GM10266 (cell line): ENCODE data around the gene NDUFAF3.

ENCODE experiments used
- DNase-seq: peaks from one replicate; pipeline ENCODE4 v3.0.0; 2012; ENCODE audit errors: extremely low spot score
- TF ChIP-seq, protein P1 (sequence below): IDR thresholded peaks from 2 replicates; pipeline ENCODE4 v1.5.1; 2012; ENCODE audit warnings: mild to moderate bottlenecking, low read depth; ENCODE audit not compliant: control insufficient read depth, insufficient read depth; ENCODE audit errors: missing control alignments

The NDUFAF3 gene

DNA sequence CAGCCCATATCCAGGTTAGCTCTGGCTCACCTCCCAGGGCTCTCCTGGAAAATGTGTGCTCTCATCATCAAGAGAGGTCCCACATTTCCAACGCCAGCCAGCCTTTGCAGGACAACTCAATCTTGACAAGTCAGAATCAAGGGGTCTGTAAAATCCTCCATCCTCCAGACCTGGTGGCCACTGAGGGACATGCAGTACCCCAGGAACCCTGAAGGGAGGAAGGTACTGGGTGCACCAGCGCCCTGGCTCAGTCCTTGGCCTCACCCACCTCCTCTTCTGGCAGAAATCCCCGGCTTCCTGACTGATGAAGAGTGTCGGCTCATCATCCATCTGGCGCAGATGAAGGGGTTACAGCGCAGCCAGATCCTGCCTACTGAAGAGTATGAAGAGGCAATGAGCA is 20.8 kb upstream of the NDUFAF3 start:
- TF ChIP-seq, protein P1, sequence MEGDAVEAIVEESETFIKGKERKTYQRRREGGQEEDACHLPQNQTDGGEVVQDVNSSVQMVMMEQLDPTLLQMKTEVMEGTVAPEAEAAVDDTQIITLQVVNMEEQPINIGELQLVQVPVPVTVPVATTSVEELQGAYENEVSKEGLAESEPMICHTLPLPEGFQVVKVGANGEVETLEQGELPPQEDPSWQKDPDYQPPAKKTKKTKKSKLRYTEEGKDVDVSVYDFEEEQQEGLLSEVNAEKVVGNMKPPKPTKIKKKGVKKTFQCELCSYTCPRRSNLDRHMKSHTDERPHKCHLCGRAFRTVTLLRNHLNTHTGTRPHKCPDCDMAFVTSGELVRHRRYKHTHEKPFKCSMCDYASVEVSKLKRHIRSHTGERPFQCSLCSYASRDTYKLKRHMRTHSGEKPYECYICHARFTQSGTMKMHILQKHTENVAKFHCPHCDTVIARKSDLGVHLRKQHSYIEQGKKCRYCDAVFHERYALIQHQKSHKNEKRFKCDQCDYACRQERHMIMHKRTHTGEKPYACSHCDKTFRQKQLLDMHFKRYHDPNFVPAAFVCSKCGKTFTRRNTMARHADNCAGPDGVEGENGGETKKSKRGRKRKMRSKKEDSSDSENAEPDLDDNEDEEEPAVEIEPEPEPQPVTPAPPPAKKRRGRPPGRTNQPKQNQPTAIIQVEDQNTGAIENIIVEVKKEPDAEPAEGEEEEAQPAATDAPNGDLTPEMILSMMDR = no peak

DNA sequence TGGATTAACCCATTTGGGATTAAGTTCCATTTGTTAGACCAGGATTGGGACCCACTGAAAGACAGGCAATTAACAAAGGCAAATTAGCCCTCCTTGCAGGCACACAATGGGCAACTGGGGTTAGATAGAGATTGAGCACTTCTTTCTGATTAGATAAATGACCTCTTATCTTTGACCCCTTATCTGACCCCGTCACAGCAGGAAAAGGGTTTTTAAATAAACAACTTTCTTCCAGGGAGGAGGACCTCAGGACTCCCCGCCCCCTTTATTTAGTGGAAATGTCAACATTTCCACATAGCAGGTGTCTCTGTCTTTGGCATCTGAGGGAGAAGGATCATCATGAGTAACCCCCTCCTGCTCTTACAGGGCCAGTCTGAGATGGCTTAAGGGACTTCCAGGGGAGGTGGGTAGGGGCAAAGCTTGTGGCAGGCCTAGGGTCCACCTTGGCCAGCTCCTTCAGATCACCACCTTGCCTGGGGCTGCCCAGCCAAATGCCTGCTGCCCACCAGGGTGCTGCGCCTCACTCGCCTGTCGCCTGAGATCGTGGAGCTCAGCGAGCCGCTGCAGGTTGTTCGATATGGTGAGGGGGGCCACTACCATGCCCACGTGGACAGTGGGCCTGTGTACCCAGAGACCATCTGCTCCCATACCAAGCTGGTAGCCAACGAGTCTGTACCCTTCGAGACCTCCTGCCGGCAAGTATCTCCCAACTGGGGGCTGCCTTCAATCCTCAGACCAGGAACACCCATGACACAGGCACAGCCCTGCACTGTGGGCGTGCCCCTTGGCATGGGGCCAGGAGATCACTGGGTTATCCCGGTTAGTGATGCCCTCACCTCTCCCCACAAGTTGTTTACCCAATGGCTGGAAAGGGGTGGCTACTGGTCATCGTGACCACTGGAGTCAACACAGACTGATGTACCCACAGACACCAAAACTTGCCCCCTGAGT is 17.3 kb upstream of the NDUFAF3 start:
- DNase-seq = no peak
- TF ChIP-seq, protein P1 = no peak

More for the DNA sequence above, 20.8 kb upstream of the NDUFAF3 start:
- no peak for DNase-seq

DNA sequence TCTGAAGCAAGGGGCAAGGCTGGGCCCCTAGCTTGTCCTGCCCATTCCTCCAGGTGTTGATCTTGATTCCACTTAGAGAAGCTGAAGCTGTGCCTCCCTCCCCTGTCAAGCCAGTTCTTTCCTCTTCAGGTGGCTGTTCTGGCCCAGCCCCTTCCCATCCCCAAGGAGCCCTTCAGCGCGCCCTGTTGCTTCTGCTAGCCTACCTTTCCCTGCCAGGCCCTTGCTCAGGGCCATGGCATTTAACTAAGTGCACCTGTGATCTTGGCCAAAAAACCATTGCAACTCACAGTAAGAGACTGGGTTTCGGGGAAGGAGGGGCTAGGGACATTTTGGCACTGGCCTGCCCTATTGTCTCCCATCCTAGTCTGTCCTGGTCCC is 16.6 kb upstream of the NDUFAF3 start:
- DNase-seq = no peak
- TF ChIP-seq, protein P1 = no peak

DNA sequence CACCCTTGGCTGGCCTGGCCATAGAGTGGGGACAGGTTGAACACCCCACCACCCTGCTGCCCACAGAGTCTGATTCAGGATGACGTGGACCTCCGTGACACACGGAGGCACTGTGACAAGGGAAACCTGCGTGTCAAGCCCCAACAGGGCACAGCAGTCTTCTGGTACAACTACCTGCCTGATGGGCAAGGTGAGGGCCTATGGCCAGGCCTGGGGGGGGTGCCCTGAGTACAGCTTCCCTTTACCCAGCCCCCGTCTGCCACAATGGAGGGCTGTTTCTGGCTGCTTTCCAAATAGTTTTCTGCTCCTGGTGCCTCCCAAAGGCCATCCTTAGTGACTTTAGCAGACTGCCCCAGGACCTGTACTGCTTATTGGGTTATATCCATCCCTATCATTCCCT is 15.9 kb upstream of the NDUFAF3 start:
- DNase-seq = no peak
- TF ChIP-seq, protein P1 = no peak

DNA sequence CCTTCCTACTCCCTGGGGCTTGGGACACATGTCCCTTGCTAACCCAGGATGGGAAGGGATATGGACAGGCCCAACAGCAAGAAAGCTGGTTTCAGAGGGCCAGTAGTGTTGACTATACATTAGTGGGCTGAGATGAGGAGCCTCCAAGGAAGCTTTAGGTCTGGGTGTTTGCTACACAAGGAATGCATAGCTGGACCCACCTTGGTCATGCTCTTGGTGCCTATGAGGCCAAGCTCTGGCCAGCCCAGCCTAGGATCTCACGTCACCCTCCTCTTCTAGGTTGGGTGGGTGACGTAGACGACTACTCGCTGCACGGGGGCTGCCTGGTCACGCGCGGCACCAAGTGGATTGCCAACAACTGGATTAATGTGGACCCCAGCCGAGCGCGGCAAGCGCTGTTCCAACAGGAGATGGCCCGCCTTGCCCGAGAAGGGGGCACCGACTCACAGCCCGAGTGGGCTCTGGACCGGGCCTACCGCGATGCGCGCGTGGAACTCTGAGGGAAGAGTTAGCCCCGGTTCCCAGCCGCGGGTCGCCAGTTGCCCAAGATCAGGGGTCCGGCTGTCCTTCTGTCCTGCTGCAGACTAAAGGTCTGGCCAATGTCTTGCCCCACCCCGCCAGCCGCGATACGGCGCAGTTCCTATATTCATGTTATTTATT is 15.4 kb upstream of the NDUFAF3 start:
- no peak for DNase-seq
- TF ChIP-seq, protein P1 = no peak

DNA sequence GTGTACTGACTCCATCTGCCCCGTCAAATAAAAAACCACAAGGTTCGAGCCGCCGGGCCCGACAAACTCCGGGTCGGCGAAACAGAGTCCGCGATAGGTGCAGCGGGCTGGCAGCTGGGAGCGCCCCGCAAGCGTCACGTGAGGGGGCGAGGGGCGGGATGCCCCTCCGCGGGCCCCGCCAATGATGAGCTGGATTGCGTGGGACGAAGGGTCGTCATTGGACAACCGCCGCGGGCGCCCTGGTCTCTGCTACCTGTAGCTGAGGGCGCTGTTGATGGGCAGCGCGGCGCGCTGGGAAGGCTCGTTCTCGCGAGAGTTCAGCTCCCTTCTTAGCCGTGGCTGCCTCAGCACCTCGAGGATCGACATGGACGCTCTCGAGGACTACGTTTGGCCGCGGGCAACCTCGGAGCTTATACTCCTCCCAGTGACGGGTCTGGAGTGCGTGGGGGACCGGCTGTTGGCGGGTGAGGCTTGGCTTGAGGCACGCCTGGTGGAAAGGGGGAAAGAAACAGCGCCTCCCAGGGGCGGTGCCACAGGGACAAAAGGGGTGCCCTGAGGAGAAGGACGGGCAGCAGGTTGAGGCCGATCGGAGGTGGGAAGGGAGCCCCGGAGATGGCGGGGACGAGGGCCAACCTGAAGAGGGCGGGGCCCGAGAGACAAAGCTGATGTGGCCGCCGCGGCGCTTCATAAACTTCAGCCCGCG is 14.7 kb upstream of the NDUFAF3 start, which contains the start of gene WDR6:
Gene WDR6 (plus strand): TSS at position 324 of the 703 bp plus-strand sequence. CDS start 41 bp downstream, at position 365.
- peak; percentile 96 for DNase-seq
- TF ChIP-seq, protein P1 = peak; percentile 44
